HG03060 (cell line): ENCODE results near the gene PVALEF.

ENCODE experiments used
- ATAC-seq: cut with Tn5 transposase; IDR thresholded peaks from one replicate; pipeline ENCODE4 v1.9.1; 2021; ENCODE audit warnings: low read depth, moderate number of reproducible peaks; ENCODE audit not compliant: unreplicated experiment

The PVALEF gene

DNA sequence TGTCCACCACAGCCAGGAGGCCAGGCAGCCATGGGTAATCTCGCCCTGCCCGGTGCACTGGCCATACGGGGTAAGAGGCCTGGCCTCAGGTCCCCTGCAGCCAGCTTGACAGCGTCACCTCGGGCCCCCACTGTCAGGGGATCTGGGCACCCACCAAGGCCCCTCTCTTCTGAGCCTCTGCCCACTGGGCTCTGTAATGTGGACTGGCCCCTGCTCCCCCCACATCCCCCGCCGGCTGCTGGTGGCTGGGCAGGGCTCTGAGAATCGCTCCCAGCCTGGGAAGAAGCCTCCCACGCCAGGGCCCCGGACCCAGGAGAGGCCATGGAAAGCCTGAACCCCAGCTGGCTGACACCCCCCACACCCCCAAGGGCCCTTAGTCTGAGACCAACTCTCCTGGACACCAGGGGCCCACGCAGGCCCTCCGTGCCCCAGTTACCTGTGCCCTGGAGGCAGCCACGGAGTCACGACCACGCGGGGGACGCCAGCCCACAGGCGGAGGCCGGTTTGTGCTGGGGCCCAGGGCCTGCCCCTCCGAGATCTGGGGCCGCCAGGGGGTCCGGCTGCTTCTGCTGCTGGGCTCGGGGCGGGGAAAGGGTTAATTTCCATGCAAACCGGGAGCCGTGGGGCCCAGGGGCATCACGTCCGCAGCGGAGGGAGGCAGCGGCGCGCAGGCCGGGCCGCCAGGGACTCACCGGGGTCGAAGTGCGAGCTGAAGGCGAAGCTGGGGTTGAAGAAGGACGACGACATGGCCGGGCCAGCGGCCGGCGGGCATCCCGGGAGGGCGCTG is at the start of gene PVALEF:
Gene PVALEF, plus strand, starts transcription at position 262 of the 787 bp plus-strand sequence. CDS start 15,720 bp downstream, outside the sequence.
- no peak for ATAC-seq

DNA sequence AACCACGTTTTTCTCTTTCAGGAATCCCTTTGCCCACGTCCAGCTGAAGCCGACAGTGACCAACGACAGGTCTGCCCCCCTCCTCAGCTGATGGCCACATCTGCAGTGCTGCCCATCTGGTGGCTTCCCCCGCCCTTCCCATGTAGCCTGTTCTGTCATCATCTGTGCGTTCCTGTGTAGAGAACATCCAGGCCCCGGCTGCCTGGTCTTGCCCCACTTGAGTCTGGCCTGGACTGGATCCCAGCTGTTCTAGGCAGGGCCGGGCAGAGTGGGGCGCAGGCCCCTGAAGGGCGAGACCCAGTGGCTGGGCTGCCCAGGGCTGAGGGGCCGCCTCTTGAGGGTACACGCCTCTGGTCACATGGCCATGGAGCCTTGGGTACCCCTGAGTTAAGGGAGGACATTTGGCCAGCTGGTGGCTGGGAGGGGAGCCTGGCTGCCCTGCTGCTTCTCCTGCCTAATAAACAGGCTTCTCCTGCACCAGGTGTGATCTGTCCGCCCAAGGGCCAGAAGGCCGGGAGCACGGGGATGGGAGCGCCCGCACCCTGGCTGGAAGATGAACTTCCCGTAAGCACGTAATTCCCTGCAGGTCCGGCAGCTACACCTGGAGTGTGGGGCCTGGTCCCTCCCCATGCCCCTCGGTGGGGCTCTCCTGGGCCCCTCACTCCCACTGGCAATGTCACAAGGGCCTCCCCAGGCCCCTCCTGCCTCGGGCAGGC is 49.4 kb upstream of the PVALEF start:
- ATAC-seq = no peak

GRCh38 chr17:81116704-81117103 is 48.6 kb upstream of the PVALEF start:
- no peak for ATAC-seq

DNA sequence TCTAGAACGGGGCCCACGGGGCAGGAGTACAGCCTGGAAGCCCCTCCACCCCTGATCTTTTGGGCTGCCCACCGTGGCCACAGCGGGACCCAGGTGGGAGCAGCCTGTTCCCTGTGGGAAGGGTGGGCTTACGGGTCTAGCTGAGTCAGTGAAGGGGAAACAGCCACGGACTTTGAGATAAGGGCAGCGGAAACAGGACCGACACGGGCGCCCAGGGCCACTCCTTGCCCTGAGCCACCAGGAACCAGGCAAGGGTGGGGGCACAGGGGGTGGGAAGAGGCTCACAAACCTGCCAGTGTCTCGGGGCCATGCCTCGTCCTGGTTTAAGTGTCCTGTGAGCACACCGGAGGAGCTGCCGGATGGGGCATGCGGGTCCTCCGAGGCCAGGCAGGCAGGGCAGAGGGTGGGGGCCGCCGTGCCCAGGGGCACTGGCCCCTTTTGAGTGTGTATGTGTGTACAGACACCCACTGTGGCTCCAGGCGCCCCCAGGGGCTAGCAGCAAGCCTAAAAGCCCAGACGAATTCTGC is 47.6 kb upstream of the PVALEF start:
- ATAC-seq = no peak

DNA sequence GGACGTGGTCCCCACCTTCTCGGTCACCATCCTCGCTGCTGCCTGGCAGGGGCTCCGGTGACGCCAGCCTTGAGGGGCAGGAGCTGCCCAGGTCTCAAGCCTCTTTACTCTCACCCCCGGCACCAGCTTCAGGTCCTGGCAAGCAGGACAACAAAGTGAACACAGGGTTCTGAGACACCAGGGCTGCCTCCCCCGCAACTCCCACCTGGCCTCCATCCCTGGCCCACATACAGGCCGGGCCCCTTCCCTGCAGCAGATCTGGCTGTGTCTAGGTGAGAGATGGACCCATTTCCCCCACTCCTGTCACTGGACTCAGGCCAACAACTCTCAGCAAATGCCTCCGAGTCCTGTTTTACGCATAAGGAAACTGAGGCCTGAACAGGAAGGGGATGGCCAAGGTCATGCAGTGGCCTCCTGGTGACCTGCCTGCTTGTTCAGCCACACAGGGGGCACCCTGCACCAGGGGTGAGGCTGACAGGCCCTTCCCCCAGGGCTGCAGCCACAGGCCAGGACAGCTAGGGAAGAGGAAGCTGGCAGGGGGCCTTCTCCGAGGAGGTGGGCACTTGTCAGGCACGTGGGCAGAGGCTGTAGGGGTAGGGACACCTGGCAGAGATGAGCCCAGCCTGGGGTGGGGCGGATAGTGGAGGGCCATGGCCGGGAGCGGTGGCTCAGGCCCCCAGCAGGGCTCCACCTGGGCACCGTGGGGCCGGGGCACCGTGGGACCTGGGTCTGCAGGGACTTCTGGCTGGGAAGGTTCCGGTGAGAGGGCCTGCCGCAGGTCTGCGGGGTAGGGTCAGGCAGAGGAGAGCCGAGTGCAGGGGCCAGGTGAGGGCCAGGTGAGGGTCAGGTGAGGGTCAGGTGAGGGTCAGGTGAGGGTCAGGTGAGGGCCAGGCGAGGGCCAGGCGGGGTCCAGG is 46.7 kb upstream of the PVALEF start:
- ATAC-seq = no peak

DNA sequence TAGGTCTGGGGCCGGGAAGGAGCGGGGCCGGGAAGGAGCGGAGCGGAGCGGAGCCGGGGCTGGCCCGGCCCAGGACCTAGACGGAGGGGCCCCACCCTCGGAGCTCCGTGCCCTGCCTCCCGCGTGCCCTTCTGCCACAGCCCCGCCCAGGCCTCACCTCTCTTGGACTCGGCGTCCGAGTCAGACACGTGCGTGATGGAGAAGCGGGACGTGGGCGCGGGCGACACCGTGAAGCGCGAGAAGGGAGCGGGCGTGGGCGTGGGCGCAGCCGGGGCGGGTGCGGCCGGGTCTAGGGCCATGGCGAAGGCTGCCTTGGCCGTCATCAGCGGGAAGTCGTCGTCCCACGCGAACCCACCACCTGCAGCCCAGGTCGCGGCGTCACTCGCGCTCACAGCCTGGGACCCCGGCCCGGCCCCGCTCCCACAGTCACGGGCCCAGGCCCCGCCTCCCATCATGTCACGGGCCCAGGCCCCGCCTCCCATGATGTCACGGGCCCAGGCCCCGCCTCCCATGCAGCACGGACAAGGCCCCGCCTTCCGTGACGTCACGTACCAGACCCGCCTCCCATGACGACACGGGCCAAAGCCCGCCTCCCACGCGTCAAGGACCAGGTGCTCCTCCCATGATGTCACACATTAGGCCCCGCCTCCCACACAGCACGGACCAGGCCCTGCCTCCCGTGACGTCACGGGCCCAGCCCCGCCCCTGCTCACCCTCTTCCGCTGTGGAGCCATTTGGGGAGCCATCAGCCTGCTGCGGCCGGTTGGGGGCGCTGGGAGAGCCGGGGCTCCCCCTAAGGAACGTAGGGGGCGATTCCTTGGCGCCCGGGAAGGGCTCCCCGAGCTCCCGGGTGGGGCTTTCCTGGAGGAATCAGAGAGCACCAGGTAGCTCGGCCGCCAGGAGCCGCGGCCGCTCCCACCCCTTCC is 45.8 kb upstream of the PVALEF start:
- ATAC-seq = no peak

- no peak for ATAC-seq
Observed at GRCh38 chr17:81120149-81120484, 45.2 kb upstream of the PVALEF start.

DNA sequence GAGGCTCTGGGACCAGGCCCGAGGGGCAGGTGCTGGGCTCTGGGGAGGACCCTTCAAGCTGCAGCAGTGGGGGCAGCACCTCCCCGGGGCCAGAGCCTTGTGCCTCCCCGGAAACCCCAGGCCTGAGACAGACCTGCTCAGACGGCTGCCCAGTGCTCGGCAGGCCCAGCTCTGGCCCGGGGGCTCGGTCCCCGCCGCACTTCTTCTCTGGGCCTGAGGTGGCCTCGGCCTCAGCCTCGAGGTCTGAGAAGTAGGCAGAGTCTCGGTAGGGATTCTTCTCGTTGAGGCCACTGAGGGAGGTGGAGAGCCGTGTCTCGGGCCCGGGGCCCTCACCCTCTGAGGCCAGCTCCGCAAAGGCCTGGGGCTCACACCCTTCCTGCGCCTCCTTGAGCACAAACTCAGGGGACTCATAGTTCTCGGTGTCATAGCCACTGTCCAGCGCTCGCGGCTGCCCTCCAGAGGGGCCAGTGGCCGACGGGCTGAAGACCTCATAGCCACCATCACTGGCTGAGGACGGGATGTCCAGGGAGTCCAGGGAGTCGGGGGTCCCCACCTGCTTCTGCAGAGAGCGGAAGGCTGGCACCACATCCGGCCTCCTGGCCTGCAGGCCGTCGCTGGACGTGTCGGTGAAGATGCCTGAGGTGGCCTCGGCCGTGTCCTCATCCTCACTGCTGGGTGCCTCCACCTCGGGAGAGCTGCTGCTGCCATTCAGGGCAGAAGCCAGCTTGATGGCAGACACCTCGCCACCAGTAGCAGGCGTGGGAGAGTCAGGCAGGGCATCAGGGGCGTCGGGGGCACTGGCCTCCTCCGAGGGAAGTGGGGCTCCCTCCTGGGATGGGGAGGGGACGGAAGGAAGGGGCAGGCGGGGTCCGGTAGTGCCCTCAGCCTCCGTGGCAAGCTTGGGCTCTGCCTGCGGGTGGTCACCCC is 44.3 kb upstream of the PVALEF start:
- no peak for ATAC-seq

DNA sequence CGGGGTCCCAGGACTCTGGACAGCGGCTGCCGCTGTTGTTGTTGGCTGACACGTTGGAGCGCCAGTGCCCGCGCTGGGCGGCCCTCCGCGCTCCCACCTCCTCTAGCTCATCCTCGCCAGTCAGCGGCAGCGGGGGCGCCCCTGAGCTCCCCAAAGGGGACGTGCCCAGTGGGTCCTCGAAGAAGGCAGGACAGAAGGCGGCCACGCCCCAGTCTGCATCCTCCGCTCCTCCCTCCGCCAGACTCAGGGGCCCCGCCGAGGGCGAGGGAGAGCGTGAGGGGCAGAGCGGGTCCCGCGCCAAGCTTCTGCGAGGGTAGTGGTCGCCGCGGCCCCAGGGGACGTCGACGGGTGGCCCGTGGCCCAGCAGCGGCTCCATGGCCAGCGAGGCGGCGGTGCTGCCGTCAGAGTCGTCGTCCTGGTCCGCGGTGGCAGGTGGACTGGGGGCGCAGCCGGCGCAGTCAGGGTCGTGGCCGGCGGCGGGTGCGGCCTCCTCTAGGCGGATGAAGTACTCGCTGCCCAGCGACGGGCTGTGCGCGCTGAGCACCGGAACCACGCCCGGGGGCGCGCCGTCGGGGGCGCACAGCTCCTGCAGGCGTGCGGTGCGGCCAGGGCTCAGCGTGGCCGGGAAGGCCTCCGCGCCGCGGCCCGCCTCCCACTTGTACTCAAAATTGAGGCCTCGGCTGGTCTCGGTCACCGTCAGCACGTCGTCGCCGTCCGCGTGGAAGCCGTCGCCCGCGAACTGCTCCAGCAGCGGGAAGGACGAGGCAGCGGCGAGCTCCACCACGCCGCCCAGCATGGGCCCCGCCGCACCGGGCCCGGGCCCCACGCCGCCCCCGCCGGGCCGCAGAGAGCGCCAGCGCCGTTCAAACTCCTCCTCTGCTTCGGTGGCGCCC is 43.2 kb upstream of the PVALEF start:
- ATAC-seq = no peak

DNA sequence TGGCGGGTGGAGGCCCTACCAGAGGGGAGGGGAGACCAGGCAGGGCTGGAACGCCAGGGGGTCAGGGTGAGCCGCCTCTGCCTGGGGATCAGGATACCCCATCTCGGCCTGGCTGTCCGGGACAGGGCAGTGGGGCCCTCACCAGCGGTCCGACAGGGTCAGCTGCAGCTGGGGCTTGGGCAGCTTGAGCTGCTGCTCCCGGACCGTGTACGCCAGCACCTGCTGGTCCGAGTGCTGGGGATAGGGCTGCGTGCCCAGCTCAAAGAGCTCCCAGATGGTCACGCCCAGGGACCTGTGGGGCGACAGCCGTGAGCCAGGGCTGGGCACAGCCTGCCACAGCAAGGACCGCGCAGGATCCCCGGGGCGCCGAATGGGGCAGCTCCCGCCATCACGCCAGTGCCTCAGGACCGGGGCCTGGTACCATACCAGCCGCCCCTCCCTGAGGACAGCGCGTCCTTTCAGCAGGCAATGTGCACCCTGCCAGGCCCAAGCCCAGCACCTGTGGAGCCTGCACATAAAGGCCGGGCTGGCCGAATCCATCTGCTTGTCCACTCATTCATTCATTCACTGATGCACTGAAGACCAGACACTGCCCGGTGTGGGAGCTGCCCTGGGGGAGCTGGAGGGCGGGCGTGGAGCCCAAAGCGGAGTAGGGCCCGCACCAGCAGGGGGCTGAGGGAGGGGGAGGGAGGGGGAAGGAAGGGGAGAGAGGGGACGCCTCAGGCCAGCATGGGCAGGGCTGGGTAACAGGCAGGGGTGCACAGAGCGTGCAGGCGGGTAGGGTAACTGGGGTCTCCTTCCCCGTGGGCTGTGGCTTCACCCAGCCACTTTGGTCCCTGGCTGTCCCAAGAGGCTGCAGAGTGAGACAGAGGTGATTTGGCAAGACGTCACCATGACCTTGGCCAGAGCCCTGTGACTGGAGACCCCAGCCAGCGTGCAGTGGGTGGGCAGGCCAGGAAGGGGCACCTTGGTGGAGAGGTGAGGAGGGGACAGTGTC is 42.0 kb upstream of the PVALEF start:
- ATAC-seq = no peak

DNA sequence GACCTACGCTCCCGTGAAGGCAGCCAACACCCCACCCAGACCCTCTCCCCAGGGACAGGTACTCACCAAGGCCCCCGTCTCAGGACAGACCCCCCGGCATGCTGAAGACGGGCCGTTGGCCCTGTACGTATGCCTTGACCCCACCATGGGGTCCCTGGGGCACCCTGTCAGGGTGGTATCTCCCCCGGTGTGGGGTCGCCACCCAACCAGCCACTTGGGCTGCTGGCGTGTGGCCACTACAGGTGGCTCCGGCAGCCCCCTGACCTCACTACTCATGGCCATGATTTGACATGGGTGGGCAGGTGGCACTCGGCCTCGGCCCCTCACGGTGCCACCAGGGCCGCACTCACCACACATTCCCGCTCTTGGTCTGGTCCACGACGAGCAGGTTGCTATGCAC is 40.9 kb upstream of the PVALEF start:
- ATAC-seq = no peak

DNA sequence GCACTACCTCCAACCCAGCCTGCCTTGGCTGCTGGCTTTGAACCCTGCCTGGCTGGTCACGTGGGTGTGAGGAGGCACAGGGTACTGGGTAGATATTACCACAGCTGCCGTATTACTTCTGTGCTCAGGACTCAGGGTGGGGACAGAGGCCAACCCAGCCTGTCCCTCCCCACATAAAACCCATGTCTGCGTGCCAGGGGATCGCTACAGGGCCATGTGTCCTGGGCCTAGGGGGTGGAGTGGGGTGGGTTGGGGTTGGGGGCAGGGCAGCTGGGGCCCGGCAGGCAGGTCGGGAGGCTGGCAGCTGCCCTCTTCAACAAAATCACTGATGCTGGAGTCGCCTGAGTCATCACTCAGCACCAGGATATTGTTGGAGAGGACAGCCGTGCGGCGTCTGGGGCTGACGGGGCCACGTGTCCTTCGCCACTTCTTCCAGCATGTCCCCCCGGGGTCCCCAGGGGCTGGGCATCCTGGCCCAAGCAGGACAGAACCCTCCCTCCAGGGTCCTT is 39.7 kb upstream of the PVALEF start:
- ATAC-seq = no peak

DNA sequence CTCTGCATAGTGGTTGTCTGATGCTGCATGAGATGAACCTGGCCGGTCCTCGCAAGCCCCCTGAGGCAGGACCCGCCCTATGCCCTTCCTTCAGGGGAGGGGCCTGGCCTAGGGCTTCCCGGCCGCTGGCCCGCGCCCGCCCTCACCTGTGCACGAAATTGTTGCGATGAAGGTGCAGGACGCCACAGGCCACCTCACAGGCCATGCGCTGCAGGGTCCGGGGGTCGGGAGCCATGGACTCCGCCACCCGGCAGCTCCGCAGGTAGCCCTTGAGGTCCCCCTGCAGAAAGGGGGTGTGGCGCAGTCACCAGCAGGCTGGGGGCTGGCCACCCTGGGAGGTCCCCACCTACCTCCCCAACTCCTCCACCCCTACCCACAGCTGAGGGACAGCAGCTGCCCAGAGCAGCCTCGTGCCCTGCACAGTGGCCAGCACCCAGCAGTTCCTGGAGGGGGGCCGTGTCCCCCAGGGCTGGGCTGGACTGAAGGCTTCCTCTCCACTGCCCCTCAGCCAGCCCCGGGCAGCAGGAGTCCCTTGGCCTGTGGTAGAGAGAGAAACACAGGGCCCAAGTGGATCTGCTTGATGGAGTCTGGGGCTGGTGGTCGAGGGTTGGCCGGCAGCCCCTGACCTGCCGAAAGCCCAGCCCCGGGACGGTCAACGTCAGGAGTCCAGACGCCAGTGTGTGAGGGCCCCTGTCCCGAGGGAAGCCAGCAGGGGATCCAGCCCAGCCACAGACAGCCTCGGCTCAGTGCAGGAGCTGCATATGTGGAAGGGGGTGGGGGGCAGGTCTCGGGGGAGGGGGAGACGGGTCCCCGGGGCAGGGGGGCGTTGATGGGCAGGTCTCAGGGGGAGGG is 38.8 kb upstream of the PVALEF start:
- no peak for ATAC-seq

- no peak for ATAC-seq
Observed at GRCh38 chr17:81127133-81127455, 38.2 kb upstream of the PVALEF start.

DNA sequence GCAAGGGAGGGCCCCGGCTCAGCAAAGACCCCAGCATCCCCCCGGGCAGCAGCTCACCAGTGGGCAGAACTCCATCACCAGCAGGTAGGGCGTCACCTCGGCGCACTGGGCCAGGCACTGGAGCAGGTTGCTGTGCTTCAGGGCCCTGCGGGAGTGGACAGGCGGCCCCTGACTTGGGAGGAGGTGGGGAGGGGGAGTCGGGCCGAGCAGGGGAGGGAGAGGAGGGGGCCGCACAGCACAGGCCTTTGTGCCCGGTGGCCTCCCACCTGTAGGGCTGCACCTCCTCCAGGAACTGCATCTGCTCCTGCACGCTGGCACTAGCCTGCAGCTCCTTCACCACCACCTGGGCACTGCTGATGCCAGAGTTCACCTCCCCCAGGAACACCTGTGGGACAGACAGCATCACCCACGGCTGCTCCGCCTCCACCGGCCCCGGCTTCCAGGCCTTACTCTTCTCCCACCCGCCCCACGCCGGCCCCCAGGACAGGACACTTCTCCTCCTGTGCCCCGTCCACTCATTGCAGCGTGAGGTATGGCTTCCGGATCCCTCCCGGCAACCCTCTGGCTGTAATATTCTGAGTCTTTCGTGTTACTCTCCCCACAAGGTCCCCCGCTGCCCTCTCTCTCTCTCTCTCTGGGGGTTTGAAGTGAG is 37.7 kb upstream of the PVALEF start:
- no peak for ATAC-seq
